ENCODE measurements around the gene ARHGEF25.

GRCh38 chr12:57568838-57569237, 42.4 kb upstream of the ARHGEF25 start:
- no peak for TF ChIP-seq EZH2 (IDR thresholded peaks at IDR 0.05)
- TF ChIP-seq POLR2AphosphoS5 (IDR thresholded peaks at IDR 0.05; ENCODE audit: borderline replicate concordance, low read depth, low read length) = no peak
- no peak for TF ChIP-seq FOXP2 (optimal IDR thresholded peaks at IDR 0.05; ENCODE audit: control extremely low read depth, extremely low read length, insufficient read depth)
